Endothelial cell (in vitro differentiated cells): Measurements from ENCODE around the gene SSH2. TPM values are rescaled to one million over a fixed set of nuclear protein-coding genes. Genes with fewer than 3 reads are reported as not detected.

Source experiments
- DNase-seq: peaks from one replicate; pipeline ENCODE4 v3.0.0; 2021; ENCODE audit warnings: low spot score
- H3K27ac Mint-ChIP-seq: one replicate; pipeline ENCODE4 v1.8.0; 2021; ENCODE audit warnings: mixed read lengths, inconsistent platforms; ENCODE audit not compliant: unreplicated experiment
- H3K27me3 Mint-ChIP-seq: one replicate; pipeline ENCODE4 v1.8.0; 2021; ENCODE audit warnings: mild to moderate bottlenecking, moderate library complexity, mixed read lengths, inconsistent platforms; ENCODE audit not compliant: unreplicated experiment
- H3K36me3 Mint-ChIP-seq: one replicate; pipeline ENCODE4 v1.8.0; 2021; ENCODE audit warnings: mild to moderate bottlenecking, low read depth, mixed read lengths, inconsistent platforms; ENCODE audit not compliant: unreplicated experiment
- H3K4me1 Mint-ChIP-seq: one replicate; pipeline ENCODE4 v1.8.0; 2021; ENCODE audit warnings: mild to moderate bottlenecking, mixed read lengths, inconsistent platforms; ENCODE audit not compliant: unreplicated experiment
- H3K4me3 Mint-ChIP-seq: one replicate; pipeline ENCODE4 v1.8.0; 2021; ENCODE audit warnings: mild to moderate bottlenecking, mixed read lengths, inconsistent platforms; ENCODE audit not compliant: unreplicated experiment
- H3K9me3 Mint-ChIP-seq: one replicate; pipeline ENCODE4 v1.8.0; 2021; ENCODE audit warnings: mixed read lengths, inconsistent platforms; ENCODE audit not compliant: unreplicated experiment
- CTCF ChIP-seq: fragments of 200-600 bp; sonication (generic); IDR thresholded peaks from one replicate; pipeline ENCODE4 v1.5.0; 2021; ENCODE audit warnings: antibody characterized with exemption; ENCODE audit not compliant: unreplicated experiment
- total RNA-seq: library from RNA; stranded (reverse); fragmentation: NEBNext Ultra II Directional; extraction: Animal tissue kit (Norgen Biotek cat#: 25700); gene quantifications from one replicate; pipeline ENCODE4 v1.2.1, GENCODE V29; 2021; ENCODE audit not compliant: unreplicated experiment

The SSH2 gene
- total RNA-seq, 1 donor from 2014 or later: 81.2 TPM

GRCh38 chr17:29719469-29719868, 210.6 kb downstream of the SSH2 start:
- Mint-ChIP-seq H3K4me3 (no peak overlapping the region), H3K36me3 (peaks cover 11% of the 10 kb centered on the region), H3K9me3 (no peaks in the 10 kb centered on the region), H3K27ac (no peak overlapping the region), H3K27me3 (peaks cover 2% of the 10 kb centered on the region), H3K4me1 (peaks cover 49% of the 10 kb centered on the region)
- no peak for TF ChIP-seq CTCF
- no peak for DNase-seq

- H3K4me1 Mint-ChIP-seq: peaks cover 48% of the 10 kb centered on the region
- H3K9me3 Mint-ChIP-seq: no peaks in the 10 kb centered on the region
- no peak overlapping the region for H3K27ac Mint-ChIP-seq
- H3K36me3 Mint-ChIP-seq: peaks cover 11% of the 10 kb centered on the region
- no peak for DNase-seq
- peaks cover 5% of the 10 kb centered on the region for H3K27me3 Mint-ChIP-seq
- peak overlapping the region; percentile 60 for H3K4me3 Mint-ChIP-seq
- TF ChIP-seq CTCF: no peak
These were observed 211.5 kb downstream of the SSH2 start for GRCh38 chr17:29718446-29719039.

- no peak overlapping the region for H3K27ac Mint-ChIP-seq
- DNase-seq: no peak
- H3K9me3 Mint-ChIP-seq: no peaks in the 10 kb centered on the region
- H3K4me1 Mint-ChIP-seq: peaks cover 45% of the 10 kb centered on the region
- no peak for TF ChIP-seq CTCF
- H3K27me3 Mint-ChIP-seq: peaks cover 5% of the 10 kb centered on the region
- H3K36me3 Mint-ChIP-seq: peaks cover 11% of the 10 kb centered on the region
- peak overlapping the region; percentile 60 for H3K4me3 Mint-ChIP-seq
These were observed 212.2 kb downstream of the SSH2 start for GRCh38 chr17:29717817-29718216.

- no peak for TF ChIP-seq CTCF
- Mint-ChIP-seq H3K27ac (no peak overlapping the region), H3K4me1 (peaks cover 44% of the 10 kb centered on the region), H3K36me3 (peaks cover 16% of the 10 kb centered on the region), H3K9me3 (no peaks in the 10 kb centered on the region), H3K4me3 (peak overlapping the region; percentile 24), H3K27me3 (peaks cover 5% of the 10 kb centered on the region)
- DNase-seq: no peak
These were observed 213.5 kb downstream of the SSH2 start for GRCh38 chr17:29716566-29716965.

- Mint-ChIP-seq H3K4me1 (peaks cover 45% of the 10 kb centered on the region), H3K4me3 (no peak overlapping the region), H3K9me3 (no peaks in the 10 kb centered on the region), H3K27me3 (peaks cover 5% of the 10 kb centered on the region), H3K36me3 (peaks cover 17% of the 10 kb centered on the region), H3K27ac (no peak overlapping the region)
- no peak for DNase-seq
- no peak for TF ChIP-seq CTCF
These were observed 214.3 kb downstream of the SSH2 start for GRCh38 chr17:29715680-29716079.
